ENCODE data around the gene ELF1. TPM values are rescaled to one million over a fixed set of nuclear protein-coding genes. Genes with fewer than 3 reads are reported as not detected.

Gene ELF1
- total RNA-seq, 1 donor from 2014 or later = 19.2 TPM

- no peak overlapping the region for H3K27ac Mint-ChIP-seq (ENCODE audit: unreplicated experiment)
- DNase-seq (ENCODE audit: low read depth, low spot score) = no peak
- H3K9me3 Mint-ChIP-seq = no peaks in the 10 kb centered on the region
- no peaks in the 10 kb centered on the region for H3K27me3 Mint-ChIP-seq (ENCODE audit: low read depth)
- H3K4me3 Mint-ChIP-seq = no peak overlapping the region
- no peaks in the 10 kb centered on the region for H3K36me3 Mint-ChIP-seq (ENCODE audit: low read depth)
- TF ChIP-seq, protein P1, sequence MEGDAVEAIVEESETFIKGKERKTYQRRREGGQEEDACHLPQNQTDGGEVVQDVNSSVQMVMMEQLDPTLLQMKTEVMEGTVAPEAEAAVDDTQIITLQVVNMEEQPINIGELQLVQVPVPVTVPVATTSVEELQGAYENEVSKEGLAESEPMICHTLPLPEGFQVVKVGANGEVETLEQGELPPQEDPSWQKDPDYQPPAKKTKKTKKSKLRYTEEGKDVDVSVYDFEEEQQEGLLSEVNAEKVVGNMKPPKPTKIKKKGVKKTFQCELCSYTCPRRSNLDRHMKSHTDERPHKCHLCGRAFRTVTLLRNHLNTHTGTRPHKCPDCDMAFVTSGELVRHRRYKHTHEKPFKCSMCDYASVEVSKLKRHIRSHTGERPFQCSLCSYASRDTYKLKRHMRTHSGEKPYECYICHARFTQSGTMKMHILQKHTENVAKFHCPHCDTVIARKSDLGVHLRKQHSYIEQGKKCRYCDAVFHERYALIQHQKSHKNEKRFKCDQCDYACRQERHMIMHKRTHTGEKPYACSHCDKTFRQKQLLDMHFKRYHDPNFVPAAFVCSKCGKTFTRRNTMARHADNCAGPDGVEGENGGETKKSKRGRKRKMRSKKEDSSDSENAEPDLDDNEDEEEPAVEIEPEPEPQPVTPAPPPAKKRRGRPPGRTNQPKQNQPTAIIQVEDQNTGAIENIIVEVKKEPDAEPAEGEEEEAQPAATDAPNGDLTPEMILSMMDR (conservative IDR thresholded peaks at IDR 0.05) = no peak
- H3K4me1 Mint-ChIP-seq = no peaks in the 10 kb centered on the region
Observed at GRCh38 chr13:41026788-41027187, 7.7 kb upstream of the ELF1 start.

DNA sequence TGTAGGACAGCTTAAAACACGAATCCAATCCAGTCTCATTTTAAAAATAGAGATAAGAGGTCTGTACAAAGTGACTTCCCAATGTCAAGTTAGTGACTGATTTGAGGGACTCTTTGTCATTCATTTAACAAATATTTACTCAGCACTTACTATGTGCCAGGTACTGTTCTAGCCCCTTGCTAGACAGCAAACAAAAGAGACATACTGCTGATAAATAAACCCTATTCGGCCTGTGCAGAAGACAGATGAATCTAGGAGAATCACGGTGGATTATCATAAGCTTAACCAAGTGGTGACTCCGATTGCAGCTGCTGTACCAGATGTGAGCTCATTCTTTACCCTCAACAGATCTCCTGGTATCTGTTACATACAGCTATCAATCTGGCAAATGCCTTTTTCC, 6.4 kb upstream of the ELF1 start:
- Mint-ChIP-seq H3K36me3 (ENCODE audit: low read depth) (no peaks in the 10 kb centered on the region), H3K27ac (ENCODE audit: unreplicated experiment) (no peak overlapping the region), H3K27me3 (ENCODE audit: low read depth) (no peaks in the 10 kb centered on the region), H3K4me3 (no peak overlapping the region), H3K9me3 (no peaks in the 10 kb centered on the region), H3K4me1 (no peaks in the 10 kb centered on the region)
- TF ChIP-seq, protein P1 (conservative IDR thresholded peaks at IDR 0.05) = no peak
- DNase-seq (ENCODE audit: low read depth, low spot score) = no peak

GRCh38 chr13:41019578-41020347, 647 bp upstream of the ELF1 start:
- no peak for DNase-seq (ENCODE audit: low read depth, low spot score)
- Mint-ChIP-seq H3K27me3 (ENCODE audit: low read depth) (no peaks in the 10 kb centered on the region), H3K4me1 (peaks cover 23% of the 10 kb centered on the region), H3K36me3 (ENCODE audit: low read depth) (no peaks in the 10 kb centered on the region), H3K27ac (ENCODE audit: unreplicated experiment) (no peak overlapping the region), H3K4me3 (no peak overlapping the region), H3K9me3 (no peaks in the 10 kb centered on the region)
- TF ChIP-seq, protein P1 (conservative IDR thresholded peaks at IDR 0.05) = no peak

GRCh38 chr13:41018602-41018948, 541 bp downstream of the ELF1 start:
- Mint-ChIP-seq H3K4me1 (peaks cover 23% of the 10 kb centered on the region), H3K27ac (ENCODE audit: unreplicated experiment) (no peak overlapping the region), H3K27me3 (ENCODE audit: low read depth) (no peaks in the 10 kb centered on the region), H3K36me3 (ENCODE audit: low read depth) (no peaks in the 10 kb centered on the region), H3K4me3 (no peak overlapping the region), H3K9me3 (no peaks in the 10 kb centered on the region)
- TF ChIP-seq, protein P1 (conservative IDR thresholded peaks at IDR 0.05) = no peak
- no peak for DNase-seq (ENCODE audit: low read depth, low spot score)

- no peak for DNase-seq (ENCODE audit: low read depth, low spot score)
- TF ChIP-seq, protein P1 (conservative IDR thresholded peaks at IDR 0.05) = no peak
- Mint-ChIP-seq H3K27me3 (ENCODE audit: low read depth) (no peaks in the 10 kb centered on the region), H3K36me3 (ENCODE audit: low read depth) (no peaks in the 10 kb centered on the region), H3K27ac (ENCODE audit: unreplicated experiment) (no peak overlapping the region), H3K4me1 (peaks cover 23% of the 10 kb centered on the region), H3K9me3 (no peaks in the 10 kb centered on the region), H3K4me3 (no peak overlapping the region)
Observed at GRCh38 chr13:41017817-41018601, 1.1 kb downstream of the ELF1 start.

All from neural crest cell (in vitro differentiated cells).